GM23338 (cell line): ENCODE results near the gene LPO. TPM values are rescaled to one million over a fixed set of nuclear protein-coding genes. Genes with fewer than 3 reads are reported as not detected.
A peak's percentile ranks its signal among the peaks of the same experiment; 100 is the strongest.

Source experiments
- ATAC-seq: fragments of 200-7000 bp; cut with Tn5 transposase; 3 replicates; pipeline ENCODE4 v1.9.1; 2020
- DNase-seq: peaks from one replicate; pipeline ENCODE4 v3.0.0-alpha.2; 2015; ENCODE audit warnings: low spot score
- H2AFZ ChIP-seq: fragments of 200-600 bp; sonication (generic); 2 replicates; pipeline ENCODE4 v1.8.0; 2016; ENCODE audit warnings: antibody characterized with exemption, mild to moderate bottlenecking, moderate library complexity
- H3F3A ChIP-seq: fragments of 200-600 bp; sonication (generic); replicated peaks from 2 replicates; pipeline ENCODE4 v1.8.0; 2017; ENCODE audit warnings: antibody characterized with exemption, mixed run types, low read depth
- H3K27ac ChIP-seq: fragments of 200-600 bp; sonication (generic); 2 replicates; pipeline ENCODE4 v1.6.1; 2016; ENCODE audit warnings: low read depth
- H3K27me3 ChIP-seq: fragments of 200-600 bp; sonication (generic); 2 replicates; pipeline ENCODE4 v1.8.0; 2016; ENCODE audit warnings: mild to moderate bottlenecking, mixed run types, moderate library complexity; ENCODE audit not compliant: insufficient read depth
- H3K36me3 ChIP-seq: fragments of 200-600 bp; sonication (generic); 2 replicates; pipeline ENCODE4 v1.8.0; 2016; ENCODE audit warnings: mild to moderate bottlenecking; ENCODE audit not compliant: insufficient read depth
- H3K4me1 ChIP-seq: fragments of 200-600 bp; sonication (generic); 2 replicates; pipeline ENCODE4 v1.8.0; 2016; ENCODE audit warnings: mild to moderate bottlenecking, moderate library complexity; ENCODE audit not compliant: insufficient read depth
- H3K4me2 ChIP-seq: fragments of 200-600 bp; sonication (generic); 2 replicates; pipeline ENCODE4 v1.7.1; 2017; ENCODE audit warnings: mixed run types
- H3K4me3 ChIP-seq: fragments of 200-600 bp; sonication (generic); 2 replicates; pipeline ENCODE4 v1.6.1; 2016; ENCODE audit warnings: mixed run types
- H3K79me2 ChIP-seq: fragments of 200-600 bp; sonication (generic); replicated peaks from 2 replicates; pipeline ENCODE4 v1.8.0; 2017; ENCODE audit warnings: mild to moderate bottlenecking; ENCODE audit not compliant: insufficient read depth
- H3K9me2 ChIP-seq: fragments of 200-600 bp; sonication (generic); 2 replicates; pipeline ENCODE4 v1.8.0; 2017; ENCODE audit not compliant: insufficient read depth
- H4K20me1 ChIP-seq: fragments of 200-600 bp; sonication (generic); replicated peaks from 2 replicates; pipeline ENCODE4 v1.8.0; 2017; ENCODE audit warnings: mild to moderate bottlenecking; ENCODE audit not compliant: insufficient read depth
- H3K27ac Mint-ChIP-seq: 2 replicates; pipeline ENCODE4 v1.8.0; 2020; ENCODE audit warnings: inconsistent platforms, mild to moderate bottlenecking, moderate library complexity, mixed read lengths
- H3K27me3 Mint-ChIP-seq: 3 replicates; pipeline ENCODE4 v1.8.0; 2022; ENCODE audit warnings: low read depth, mild to moderate bottlenecking, moderate library complexity, mixed read lengths, inconsistent platforms; ENCODE audit not compliant: insufficient read depth, poor library complexity
- H3K36me3 Mint-ChIP-seq: 3 replicates; pipeline ENCODE4 v1.8.0; 2021; ENCODE audit warnings: low read depth, mild to moderate bottlenecking, inconsistent platforms, moderate library complexity, mixed read lengths
- H3K4me1 Mint-ChIP-seq: 3 replicates; pipeline ENCODE4 v1.8.0; 2020; ENCODE audit warnings: mild to moderate bottlenecking, inconsistent platforms, mixed read lengths
- H3K4me3 Mint-ChIP-seq: 3 replicates; pipeline ENCODE4 v1.8.0; 2021; ENCODE audit warnings: moderate library complexity, mild to moderate bottlenecking, inconsistent platforms, mixed read lengths
- H3K9me3 Mint-ChIP-seq: 3 replicates; pipeline ENCODE4 v1.8.0; 2020; ENCODE audit warnings: moderate library complexity, mild to moderate bottlenecking, inconsistent platforms, mixed read lengths
- CREB1 ChIP-seq: fragments of 250-450 bp; sonication (Bioruptor Pico); IDR thresholded peaks from 2 replicates; pipeline ENCODE4 v1.5.0; 2020; ENCODE audit warnings: low read depth, mild to moderate bottlenecking, moderate library complexity
- CTCF ChIP-seq, 2 experiments: fragments of 200-600 bp in 1 of 2; sonication (generic) in 1 of 2; conservative IDR thresholded peaks; 2 replicates each; pipeline versions ENCODE4 v1.5.1 to v1.6.1; 2016 to 2017; ENCODE audit warnings: antibody characterized with exemption in 2 of 2, low read depth in 2 of 2, mild to moderate bottlenecking in 2 of 2, moderate library complexity in 1 of 2
- EZH2 ChIP-seq: fragments of 200-600 bp; sonication (generic); IDR thresholded peaks from one replicate; pipeline ENCODE4 v1.8.0; 2017; ENCODE audit warnings: antibody characterized with exemption, mild to moderate bottlenecking, low read depth; ENCODE audit not compliant: unreplicated experiment
- EZH2phosphoT487 ChIP-seq: fragments of 200-600 bp; sonication (generic); IDR thresholded peaks from one replicate; pipeline ENCODE4 v1.8.1; 2018; ENCODE audit warnings: antibody characterized with exemption; ENCODE audit not compliant: unreplicated experiment
- JUNB ChIP-seq: IDR thresholded peaks from one replicate; pipeline ENCODE4 v1.6.1; 2016; ENCODE audit warnings: antibody characterized with exemption; ENCODE audit not compliant: unreplicated experiment
- NANOG ChIP-seq: IDR thresholded peaks from 2 replicates; pipeline ENCODE4 v1.6.1; 2016; ENCODE audit warnings: antibody characterized with exemption, borderline replicate concordance
- POLR2AphosphoS5 ChIP-seq: IDR thresholded peaks from 2 replicates; pipeline ENCODE4 v1.6.1; 2016; ENCODE audit warnings: antibody characterized with exemption, low read depth
- STAT1 ChIP-seq: IDR thresholded peaks from one replicate; pipeline ENCODE4 v1.6.1; 2016; ENCODE audit warnings: antibody characterized with exemption; ENCODE audit not compliant: unreplicated experiment
- ZNF114 ChIP-seq: fragments of 250-450 bp; sonication (Bioruptor Pico); IDR thresholded peaks from 2 replicates; pipeline ENCODE4 v1.5.0; 2020; ENCODE audit warnings: mild to moderate bottlenecking, moderate library complexity
- ZNF331 ChIP-seq: fragments of 250-450 bp; sonication (Bioruptor Pico); IDR thresholded peaks from 2 replicates; pipeline ENCODE4 v1.5.0; 2020; ENCODE audit warnings: low read depth, mild to moderate bottlenecking, moderate library complexity
- polyA plus RNA-seq: library from polyadenylated mRNA; unstranded; fragments of >200 nt; fragmentation: Nextera tagmentation; extraction: Ambion mirVana; gene quantifications from 2 replicates; pipeline ENCODE4 v1.2.1, GENCODE V29; 2016
- total RNA-seq: library from RNA; depleted of rRNA; stranded (reverse); fragments of >200 nt; shearing (Covaris generic); gene quantifications from 2 replicates; pipeline ENCODE4 v1.2.3, GENCODE V29; 2014
- TF ChIP-seq, protein P1 (sequence below): fragments of 250-450 bp; sonication (Bioruptor Pico); IDR thresholded peaks from 2 replicates; pipeline ENCODE4 v1.5.0; 2020; ENCODE audit warnings: mild to moderate bottlenecking, moderate library complexity
- TF ChIP-seq, protein P2 (sequence below): IDR thresholded peaks from 2 replicates; pipeline ENCODE4 v1.6.1; 2016; ENCODE audit warnings: antibody characterized with exemption

Gene LPO
- total and polyA plus RNA-seq, 2 experiments from 2014 or later = 0.13 to 0.35 TPM

GRCh38 chr17:58217766-58218165, 20.6 kb upstream of the LPO start (continued):
- TF ChIP-seq, protein P1, sequence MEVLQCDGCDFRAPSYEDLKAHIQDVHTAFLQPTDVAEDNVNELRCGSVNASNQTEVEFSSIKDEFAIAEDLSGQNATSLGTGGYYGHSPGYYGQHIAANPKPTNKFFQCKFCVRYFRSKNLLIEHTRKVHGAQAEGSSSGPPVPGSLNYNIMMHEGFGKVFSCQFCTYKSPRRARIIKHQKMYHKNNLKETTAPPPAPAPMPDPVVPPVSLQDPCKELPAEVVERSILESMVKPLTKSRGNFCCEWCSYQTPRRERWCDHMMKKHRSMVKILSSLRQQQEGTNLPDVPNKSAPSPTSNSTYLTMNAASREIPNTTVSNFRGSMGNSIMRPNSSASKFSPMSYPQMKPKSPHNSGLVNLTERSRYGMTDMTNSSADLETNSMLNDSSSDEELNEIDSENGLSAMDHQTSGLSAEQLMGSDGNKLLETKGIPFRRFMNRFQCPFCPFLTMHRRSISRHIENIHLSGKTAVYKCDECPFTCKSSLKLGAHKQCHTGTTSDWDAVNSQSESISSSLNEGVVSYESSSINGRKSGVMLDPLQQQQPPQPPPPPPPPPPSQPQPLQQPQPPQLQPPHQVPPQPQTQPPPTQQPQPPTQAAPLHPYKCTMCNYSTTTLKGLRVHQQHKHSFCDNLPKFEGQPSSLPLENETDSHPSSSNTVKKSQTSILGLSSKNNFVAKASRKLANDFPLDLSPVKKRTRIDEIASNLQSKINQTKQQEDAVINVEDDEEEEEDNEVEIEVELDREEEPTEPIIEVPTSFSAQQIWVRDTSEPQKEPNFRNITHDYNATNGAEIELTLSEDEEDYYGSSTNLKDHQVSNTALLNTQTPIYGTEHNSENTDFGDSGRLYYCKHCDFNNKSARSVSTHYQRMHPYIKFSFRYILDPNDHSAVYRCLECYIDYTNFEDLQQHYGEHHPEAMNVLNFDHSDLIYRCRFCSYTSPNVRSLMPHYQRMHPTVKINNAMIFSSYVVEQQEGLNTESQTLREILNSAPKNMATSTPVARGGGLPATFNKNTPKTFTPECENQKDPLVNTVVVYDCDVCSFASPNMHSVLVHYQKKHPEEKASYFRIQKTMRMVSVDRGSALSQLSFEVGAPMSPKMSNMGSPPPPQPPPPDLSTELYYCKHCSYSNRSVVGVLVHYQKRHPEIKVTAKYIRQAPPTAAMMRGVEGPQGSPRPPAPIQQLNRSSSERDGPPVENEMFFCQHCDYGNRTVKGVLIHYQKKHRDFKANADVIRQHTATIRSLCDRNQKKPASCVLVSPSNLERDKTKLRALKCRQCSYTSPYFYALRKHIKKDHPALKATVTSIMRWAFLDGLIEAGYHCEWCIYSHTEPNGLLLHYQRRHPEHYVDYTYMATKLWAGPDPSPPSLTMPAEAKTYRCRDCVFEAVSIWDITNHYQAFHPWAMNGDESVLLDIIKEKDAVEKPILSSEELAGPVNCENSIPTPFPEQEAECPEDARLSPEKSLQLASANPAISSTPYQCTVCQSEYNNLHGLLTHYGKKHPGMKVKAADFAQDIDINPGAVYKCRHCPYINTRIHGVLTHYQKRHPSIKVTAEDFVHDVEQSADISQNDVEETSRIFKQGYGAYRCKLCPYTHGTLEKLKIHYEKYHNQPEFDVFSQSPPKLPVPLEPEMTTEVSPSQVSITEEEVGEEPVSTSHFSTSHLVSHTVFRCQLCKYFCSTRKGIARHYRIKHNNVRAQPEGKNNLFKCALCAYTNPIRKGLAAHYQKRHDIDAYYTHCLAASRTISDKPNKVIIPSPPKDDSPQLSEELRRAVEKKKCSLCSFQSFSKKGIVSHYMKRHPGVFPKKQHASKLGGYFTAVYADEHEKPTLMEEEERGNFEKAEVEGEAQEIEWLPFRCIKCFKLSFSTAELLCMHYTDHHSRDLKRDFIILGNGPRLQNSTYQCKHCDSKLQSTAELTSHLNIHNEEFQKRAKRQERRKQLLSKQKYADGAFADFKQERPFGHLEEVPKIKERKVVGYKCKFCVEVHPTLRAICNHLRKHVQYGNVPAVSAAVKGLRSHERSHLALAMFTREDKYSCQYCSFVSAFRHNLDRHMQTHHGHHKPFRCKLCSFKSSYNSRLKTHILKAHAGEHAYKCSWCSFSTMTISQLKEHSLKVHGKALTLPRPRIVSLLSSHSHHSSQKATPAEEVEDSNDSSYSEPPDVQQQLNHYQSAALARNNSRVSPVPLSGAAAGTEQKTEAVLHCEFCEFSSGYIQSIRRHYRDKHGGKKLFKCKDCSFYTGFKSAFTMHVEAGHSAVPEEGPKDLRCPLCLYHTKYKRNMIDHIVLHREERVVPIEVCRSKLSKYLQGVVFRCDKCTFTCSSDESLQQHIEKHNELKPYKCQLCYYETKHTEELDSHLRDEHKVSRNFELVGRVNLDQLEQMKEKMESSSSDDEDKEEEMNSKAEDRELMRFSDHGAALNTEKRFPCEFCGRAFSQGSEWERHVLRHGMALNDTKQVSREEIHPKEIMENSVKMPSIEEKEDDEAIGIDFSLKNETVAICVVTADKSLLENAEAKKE (CRISPR knock-in tag) = no peak
- TF ChIP-seq STAT1 = no peak
- TF ChIP-seq ZNF331 (CRISPR knock-in tag) = no peak
- TF ChIP-seq, protein P2, sequence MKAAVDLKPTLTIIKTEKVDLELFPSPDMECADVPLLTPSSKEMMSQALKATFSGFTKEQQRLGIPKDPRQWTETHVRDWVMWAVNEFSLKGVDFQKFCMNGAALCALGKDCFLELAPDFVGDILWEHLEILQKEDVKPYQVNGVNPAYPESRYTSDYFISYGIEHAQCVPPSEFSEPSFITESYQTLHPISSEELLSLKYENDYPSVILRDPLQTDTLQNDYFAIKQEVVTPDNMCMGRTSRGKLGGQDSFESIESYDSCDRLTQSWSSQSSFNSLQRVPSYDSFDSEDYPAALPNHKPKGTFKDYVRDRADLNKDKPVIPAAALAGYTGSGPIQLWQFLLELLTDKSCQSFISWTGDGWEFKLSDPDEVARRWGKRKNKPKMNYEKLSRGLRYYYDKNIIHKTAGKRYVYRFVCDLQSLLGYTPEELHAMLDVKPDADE = no peak
- no peak for TF ChIP-seq POLR2AphosphoS5
- no peak for TF ChIP-seq EZH2

GRCh38 chr17:58219007-58219788, 19.2 kb upstream of the LPO start, which contains the start of gene MKS1:
TSS of gene MKS1 (minus strand) at chr17:58219255. CDS start at chr17:58219230, 25 bp downstream.
- H2AFZ ChIP-seq = peak within 1 kb of the TSS; percentile 99
- peak within 1 kb of the TSS; percentile 86 for H3K4me3 ChIP-seq
- peaks cover 8% of the 10 kb centered on the region for H3K4me1 ChIP-seq
- no peaks in the 10 kb centered on the region for H3K36me3 ChIP-seq
- peak within 1 kb of the TSS; percentile 90 for H3K27ac ChIP-seq
- Mint-ChIP-seq H3K36me3 (peaks cover 12% of the 10 kb centered on the region), H3K27ac (peak within 1 kb of the TSS; percentile 92), H3K4me3 (peak within 1 kb of the TSS; percentile 97), H3K4me1 (peaks cover 4% of the 10 kb centered on the region; the same call in 2 of the 3 replicates), H3K9me3 (no peaks in the 10 kb centered on the region), H3K27me3 (peaks cover 9% of the 10 kb centered on the region)
- H4K20me1 ChIP-seq = no peaks in the 10 kb centered on the region
- H3K4me2 ChIP-seq = peak within 1 kb of the TSS; percentile 97
- DNase-seq = peak; percentile 95
- TF ChIP-seq CTCF (conservative IDR thresholded peaks at IDR 0.05; ENCODE audit: low read depth in 2 of 2) (peak; percentile 37 to 55; a peak in 2 of 4 replicates), ZNF331 (CRISPR knock-in tag) (no peak), POLR2AphosphoS5 (peak; percentile 62), ZNF114 (CRISPR knock-in tag) (no peak), STAT1 (no peak), NANOG (no peak), CREB1 (CRISPR knock-in tag) (peak; percentile 86), JUNB (no peak), EZH2phosphoT487 (no peak)
- TF ChIP-seq, protein P2 = peak; percentile 73
- H3K9me2 ChIP-seq = no peaks in the 10 kb centered on the region
- peak; percentile 99 for ATAC-seq
- H3K79me2 ChIP-seq = no peaks in the 10 kb centered on the region
- no peaks in the 10 kb centered on the region; the same call in 1 of the 2 replicates for H3K27me3 ChIP-seq
- H3F3A ChIP-seq = 0 out of 2 replicates have a peak, but pooled peaks cover 3% of the 10 kb centered on the region
